ENCODE measurements around the gene SMIM35.
A peak's percentile ranks its signal among the peaks of the same experiment; 100 is the strongest.

SMIM35 gene

GRCh38 chr11:117993988-117994745, 92.6 kb downstream of the SMIM35 start:
- Histone ChIP-seq H3K9me3 (ENCODE audit: low read length) (no peaks in the 10 kb centered on the region), H3K4me3 (ENCODE audit: low read length) (no peak overlapping the region), H3K36me3 (ENCODE audit: insufficient read depth, low read length) (no peaks in the 10 kb centered on the region), H2AFZ (ENCODE audit: low read depth, low read length) (no peak overlapping the region), H3K27me3 (ENCODE audit: insufficient read depth, low read length) (no peaks in the 10 kb centered on the region), H3K4me1 (ENCODE audit: insufficient read depth, low read length) (no peaks in the 10 kb centered on the region)

- Histone ChIP-seq H3K9me3 (ENCODE audit: low read length) (no peaks in the 10 kb centered on the region), H2AFZ (ENCODE audit: low read depth, low read length) (no peak overlapping the region), H3K27me3 (ENCODE audit: insufficient read depth, low read length) (peaks cover 10% of the 10 kb centered on the region), H3K4me1 (ENCODE audit: insufficient read depth, low read length) (no peaks in the 10 kb centered on the region), H3K36me3 (ENCODE audit: insufficient read depth, low read length) (no peaks in the 10 kb centered on the region), H3K4me3 (ENCODE audit: low read length) (no peak overlapping the region)
Observed at GRCh38 chr11:117992620-117993019, 94.1 kb downstream of the SMIM35 start.

- Histone ChIP-seq H2AFZ (ENCODE audit: low read depth, low read length) (no peak overlapping the region), H3K9me3 (ENCODE audit: low read length) (no peaks in the 10 kb centered on the region), H3K27me3 (ENCODE audit: insufficient read depth, low read length) (peaks cover 15% of the 10 kb centered on the region), H3K36me3 (ENCODE audit: insufficient read depth, low read length) (no peaks in the 10 kb centered on the region), H3K4me1 (ENCODE audit: insufficient read depth, low read length) (no peaks in the 10 kb centered on the region), H3K4me3 (ENCODE audit: low read length) (no peak overlapping the region)
Observed at GRCh38 chr11:117992136-117992535, 94.6 kb downstream of the SMIM35 start.

GRCh38 chr11:117989351-117990102, 97.2 kb downstream of the SMIM35 start:
- peaks cover 36% of the 10 kb centered on the region for H3K27me3 ChIP-seq (ENCODE audit: insufficient read depth, low read length)
- no peak overlapping the region for H3K4me3 ChIP-seq (ENCODE audit: low read length)

DNA sequence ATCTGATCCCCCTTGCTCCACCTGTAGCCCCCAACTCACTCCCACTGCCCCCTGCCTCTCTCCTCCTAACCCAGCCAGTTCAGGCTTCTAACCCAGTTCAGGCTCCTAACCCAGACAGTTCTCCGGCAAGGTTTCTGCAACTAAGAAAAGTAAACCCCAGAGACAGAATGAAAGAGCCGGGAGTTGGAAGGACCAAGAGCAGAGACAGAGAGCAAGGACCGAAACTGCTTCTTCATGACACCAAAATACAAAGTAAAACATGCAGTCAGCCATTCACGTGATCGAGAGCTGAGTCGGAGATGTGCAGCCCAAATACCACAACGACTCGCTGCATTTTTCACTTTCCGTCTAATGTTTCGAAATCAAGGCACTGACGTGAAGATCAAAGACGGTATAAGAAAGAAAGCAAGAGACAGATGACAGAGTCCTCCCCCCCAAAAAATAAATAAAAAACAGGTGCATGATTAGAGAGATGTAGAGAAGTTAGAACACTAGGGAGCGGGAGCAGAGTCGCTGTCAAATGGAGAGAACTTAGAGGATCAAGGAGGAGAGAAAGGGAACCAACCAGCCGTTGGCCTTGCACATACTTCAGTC, 99.7 kb downstream of the SMIM35 start:
- Histone ChIP-seq H2AFZ (ENCODE audit: low read depth, low read length) (no peak overlapping the region), H3K4me3 (ENCODE audit: low read length) (no peak overlapping the region), H3K9me3 (ENCODE audit: low read length) (no peaks in the 10 kb centered on the region), H3K36me3 (ENCODE audit: insufficient read depth, low read length) (no peaks in the 10 kb centered on the region), H3K4me1 (ENCODE audit: insufficient read depth, low read length) (no peaks in the 10 kb centered on the region), H3K27me3 (ENCODE audit: insufficient read depth, low read length) (peaks cover 42% of the 10 kb centered on the region)

More at GRCh38 chr11:117989351-117990102, 97.2 kb downstream of the SMIM35 start:
- Histone ChIP-seq H2AFZ (ENCODE audit: low read depth, low read length) (no peak overlapping the region), H3K9me3 (ENCODE audit: low read length) (no peaks in the 10 kb centered on the region), H3K4me1 (ENCODE audit: insufficient read depth, low read length) (no peaks in the 10 kb centered on the region), H3K36me3 (ENCODE audit: insufficient read depth, low read length) (no peaks in the 10 kb centered on the region)

DNA sequence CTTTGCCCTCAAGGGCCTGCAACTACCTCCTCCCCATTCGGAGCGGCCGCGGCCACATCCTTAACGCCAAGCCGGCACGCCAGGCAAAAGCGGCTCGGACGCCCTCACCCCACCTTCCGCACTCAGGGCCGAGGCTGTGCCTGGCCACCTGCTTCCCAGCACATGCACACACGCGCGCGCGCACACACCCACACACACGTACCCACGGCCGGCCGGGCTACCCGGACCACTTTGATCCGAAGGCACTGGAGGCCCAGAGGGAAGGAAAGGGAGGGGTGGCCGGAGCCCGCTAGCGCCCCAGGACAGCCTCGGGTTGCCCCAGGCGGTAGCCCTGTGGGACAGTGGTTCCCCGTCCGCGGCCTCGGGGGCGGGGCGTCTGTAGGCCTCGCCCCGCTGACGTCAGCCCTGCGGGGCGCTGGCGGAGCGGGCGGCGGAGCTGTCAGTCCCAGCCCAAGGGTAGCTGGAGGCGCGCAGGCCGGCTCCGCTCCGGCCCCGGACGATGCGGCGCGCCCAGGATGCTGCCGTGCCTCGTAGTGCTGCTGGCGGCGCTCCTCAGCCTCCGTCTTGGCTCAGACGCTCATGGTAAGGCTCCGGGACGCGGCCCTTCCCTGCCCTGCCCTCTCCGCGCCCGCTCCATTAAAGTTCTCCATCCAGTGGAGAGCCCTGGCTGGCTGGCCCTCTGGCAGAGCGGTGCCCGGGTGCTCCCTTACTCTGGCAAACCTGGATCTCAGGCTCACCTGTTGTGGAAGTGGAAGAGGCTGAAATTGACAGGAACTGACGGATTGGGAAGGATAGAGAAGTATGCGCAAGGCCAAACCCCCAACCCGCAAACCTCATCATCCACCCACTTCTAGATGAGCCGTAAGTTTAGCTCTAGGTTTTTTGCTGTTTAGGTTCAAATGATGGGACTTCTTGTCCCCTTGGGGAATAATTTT, 100.5 kb downstream of the SMIM35 start, which contains the start of gene IL10RA:
Gene IL10RA (plus strand): TSS at position 442 of the 935 bp plus-strand sequence. CDS start 74 bp downstream, at position 516.
- H3K36me3 ChIP-seq (ENCODE audit: insufficient read depth, low read length): no peaks in the 10 kb centered on the region
- H3K4me3 ChIP-seq (ENCODE audit: low read length): peak within 1 kb of the TSS; percentile 51
- H3K27me3 ChIP-seq (ENCODE audit: insufficient read depth, low read length): peaks cover 42% of the 10 kb centered on the region
- H2AFZ ChIP-seq (ENCODE audit: low read depth, low read length): peak within 1 kb of the TSS; percentile 93
- no peaks in the 10 kb centered on the region for H3K9me3 ChIP-seq (ENCODE audit: low read length)
- H3K4me1 ChIP-seq (ENCODE audit: insufficient read depth, low read length): no peaks in the 10 kb centered on the region

GRCh38 chr11:117984476-117984875, 102.3 kb downstream of the SMIM35 start:
- H3K27me3 ChIP-seq (ENCODE audit: insufficient read depth, low read length): peaks cover 42% of the 10 kb centered on the region

DNA sequence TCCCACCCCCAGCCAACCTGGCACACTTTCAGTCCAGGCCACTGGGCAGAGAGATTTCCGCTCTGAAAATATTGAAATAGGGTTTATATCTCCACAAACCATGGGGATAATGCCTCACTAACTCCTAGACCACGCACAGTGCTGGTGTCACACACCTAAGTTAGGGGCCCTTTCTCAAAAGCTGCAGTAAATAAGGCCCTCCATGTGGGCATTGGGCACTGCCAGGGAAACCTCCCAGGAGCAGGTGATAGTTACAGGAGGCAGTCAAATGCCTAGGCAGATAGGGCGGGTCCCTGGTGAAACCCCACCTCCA, 103.6 kb downstream of the SMIM35 start:
- Histone ChIP-seq H3K9me3 (ENCODE audit: low read length) (no peaks in the 10 kb centered on the region), H3K4me3 (ENCODE audit: low read length) (no peak overlapping the region), H3K36me3 (ENCODE audit: insufficient read depth, low read length) (no peaks in the 10 kb centered on the region), H3K4me1 (ENCODE audit: insufficient read depth, low read length) (no peaks in the 10 kb centered on the region), H3K27me3 (ENCODE audit: insufficient read depth, low read length) (peaks cover 37% of the 10 kb centered on the region), H2AFZ (ENCODE audit: low read depth, low read length) (no peak overlapping the region)

More at GRCh38 chr11:117984476-117984875, 102.3 kb downstream of the SMIM35 start:
- H3K36me3 ChIP-seq (ENCODE audit: insufficient read depth, low read length): no peaks in the 10 kb centered on the region
- H3K4me1 ChIP-seq (ENCODE audit: insufficient read depth, low read length): no peaks in the 10 kb centered on the region
- no peaks in the 10 kb centered on the region for H3K9me3 ChIP-seq (ENCODE audit: low read length)
- no peak overlapping the region for H2AFZ ChIP-seq (ENCODE audit: low read depth, low read length)
- no peak overlapping the region for H3K4me3 ChIP-seq (ENCODE audit: low read length)

- Histone ChIP-seq H3K36me3 (ENCODE audit: insufficient read depth, low read length) (no peaks in the 10 kb centered on the region), H3K4me3 (ENCODE audit: low read length) (no peak overlapping the region), H3K9me3 (ENCODE audit: low read length) (no peaks in the 10 kb centered on the region), H3K27me3 (ENCODE audit: insufficient read depth, low read length) (peaks cover 15% of the 10 kb centered on the region), H3K4me1 (ENCODE audit: insufficient read depth, low read length) (no peaks in the 10 kb centered on the region), H2AFZ (ENCODE audit: low read depth, low read length) (no peak overlapping the region)
Observed at GRCh38 chr11:117980720-117981119, 106.0 kb downstream of the SMIM35 start.

GRCh38 chr11:117980280-117980679, 106.5 kb downstream of the SMIM35 start:
- Histone ChIP-seq H2AFZ (ENCODE audit: low read depth, low read length) (no peak overlapping the region), H3K4me3 (ENCODE audit: low read length) (no peak overlapping the region), H3K36me3 (ENCODE audit: insufficient read depth, low read length) (no peaks in the 10 kb centered on the region), H3K27me3 (ENCODE audit: insufficient read depth, low read length) (peaks cover 13% of the 10 kb centered on the region), H3K9me3 (ENCODE audit: low read length) (no peaks in the 10 kb centered on the region), H3K4me1 (ENCODE audit: insufficient read depth, low read length) (no peaks in the 10 kb centered on the region)

GRCh38 chr11:117979481-117980211, 107.1 kb downstream of the SMIM35 start:
- Histone ChIP-seq H3K4me3 (ENCODE audit: low read length) (no peak overlapping the region), H3K4me1 (ENCODE audit: insufficient read depth, low read length) (no peaks in the 10 kb centered on the region), H3K27me3 (ENCODE audit: insufficient read depth, low read length) (peaks cover 7% of the 10 kb centered on the region), H2AFZ (ENCODE audit: low read depth, low read length) (no peak overlapping the region), H3K36me3 (ENCODE audit: insufficient read depth, low read length) (no peaks in the 10 kb centered on the region), H3K9me3 (ENCODE audit: low read length) (no peaks in the 10 kb centered on the region)

GRCh38 chr11:117978991-117979390, 107.8 kb downstream of the SMIM35 start:
- H3K36me3 ChIP-seq (ENCODE audit: insufficient read depth, low read length): no peaks in the 10 kb centered on the region
- no peaks in the 10 kb centered on the region for H3K4me1 ChIP-seq (ENCODE audit: insufficient read depth, low read length)
- no peak overlapping the region for H2AFZ ChIP-seq (ENCODE audit: low read depth, low read length)
- no peak overlapping the region for H3K4me3 ChIP-seq (ENCODE audit: low read length)
- peaks cover under 1% of the 10 kb centered on the region for H3K27me3 ChIP-seq (ENCODE audit: insufficient read depth, low read length)
- H3K9me3 ChIP-seq (ENCODE audit: low read length): no peaks in the 10 kb centered on the region
